Measurements from ENCODE around the gene CNOT2. TPM values are rescaled to one million over a fixed set of nuclear protein-coding genes. Genes with fewer than 3 reads are reported as not detected.

The CNOT2 gene
- total RNA-seq, 2 donors from 2014 or later = 54.5 to 55.5 TPM

- peaks cover 0 to 23% of the 10 kb centered on the region in 2 donors for H3K4me1 ChIP-seq
- no peak for DNase-seq (ENCODE audit: low spot score)
Measured at GRCh38 chr12:70268972-70269371, 25.7 kb downstream of the CNOT2 start.

GRCh38 chr12:70270108-70270507 lies 26.9 kb downstream of the CNOT2 start:
- Histone ChIP-seq H3K9me3 (no peaks in the 10 kb centered on the region), H3K36me3 (no peaks in the 10 kb centered on the region)
- TF ChIP-seq CTCF (IDR thresholded peaks at IDR 0.05) = no peak

More at GRCh38 chr12:70268972-70269371, 25.7 kb downstream of the CNOT2 start:
- no peaks in the 10 kb centered on the region for H3K36me3 ChIP-seq
- no peaks in the 10 kb centered on the region for H3K9me3 ChIP-seq
- TF ChIP-seq CTCF (IDR thresholded peaks at IDR 0.05) = no peak
- H3K27me3 ChIP-seq = no peaks in the 10 kb centered on the region
- H3K27ac ChIP-seq = no peak overlapping the region
- no peak overlapping the region for H3K4me3 ChIP-seq

GRCh38 chr12:70271025-70271424 lies 27.8 kb downstream of the CNOT2 start:
- Histone ChIP-seq H3K36me3 (no peaks in the 10 kb centered on the region), H3K4me1 (peaks cover 0 to 16% of the 10 kb centered on the region in 2 donors), H3K9me3 (no peaks in the 10 kb centered on the region), H3K4me3 (no peak overlapping the region), H3K27me3 (no peaks in the 10 kb centered on the region), H3K27ac (no peak overlapping the region)
- no peak for DNase-seq (ENCODE audit: low spot score)
- TF ChIP-seq CTCF (IDR thresholded peaks at IDR 0.05) = no peak

More at GRCh38 chr12:70270108-70270507, 26.9 kb downstream of the CNOT2 start:
- H3K4me3 ChIP-seq = no peak overlapping the region
- H3K27ac ChIP-seq = no peak overlapping the region
- H3K4me1 ChIP-seq = peaks cover 0 to 16% of the 10 kb centered on the region in 2 donors
- no peaks in the 10 kb centered on the region for H3K27me3 ChIP-seq
- DNase-seq (ENCODE audit: low spot score) = no peak

- H3K9me3 ChIP-seq = no peaks in the 10 kb centered on the region
- H3K36me3 ChIP-seq = no peaks in the 10 kb centered on the region
- H3K4me1 ChIP-seq = peaks cover 0 to 16% of the 10 kb centered on the region in 2 donors
- H3K27me3 ChIP-seq = no peaks in the 10 kb centered on the region
- no peak for DNase-seq (ENCODE audit: low spot score)
- no peak overlapping the region for H3K27ac ChIP-seq
- TF ChIP-seq CTCF (IDR thresholded peaks at IDR 0.05) = no peak
- no peak overlapping the region for H3K4me3 ChIP-seq
Measured at GRCh38 chr12:70272510-70272909, 29.3 kb downstream of the CNOT2 start.

GRCh38 chr12:70275045-70275444 lies 31.8 kb downstream of the CNOT2 start:
- Histone ChIP-seq H3K27me3 (no peaks in the 10 kb centered on the region), H3K36me3 (no peaks in the 10 kb centered on the region), H3K9me3 (no peaks in the 10 kb centered on the region), H3K4me1 (peaks cover 0 to 16% of the 10 kb centered on the region in 2 donors), H3K4me3 (no peak overlapping the region), H3K27ac (no peak overlapping the region)
- TF ChIP-seq CTCF (IDR thresholded peaks at IDR 0.05) = no peak
- DNase-seq (ENCODE audit: low spot score) = no peak

GRCh38 chr12:70277973-70278372 lies 34.7 kb downstream of the CNOT2 start:
- no peak overlapping the region for H3K4me3 ChIP-seq
- no peaks in the 10 kb centered on the region for H3K27me3 ChIP-seq
- TF ChIP-seq CTCF (IDR thresholded peaks at IDR 0.05) = no peak
- H3K9me3 ChIP-seq = no peaks in the 10 kb centered on the region
- no peak for DNase-seq (ENCODE audit: low spot score)
- H3K4me1 ChIP-seq = no peaks in the 10 kb centered on the region
- H3K36me3 ChIP-seq = no peaks in the 10 kb centered on the region
- H3K27ac ChIP-seq = no peak overlapping the region

Data from right atrium auricular region (tissue), 2 donors.